SK-N-SH treated with all-trans-retinoic acid at 6 μM for 48 hours (cell line): ENCODE measurements around the gene OR9Q1.

Experiments used
- ATAC-seq: fragments of 200-7000 bp; cut with Tn5 transposase; 3 replicates; pipeline ENCODE4 v1.9.1; 2020; ENCODE audit warnings: mild to moderate bottlenecking, moderate library complexity
- ARNTL ChIP-seq: fragments of 450-650 bp; formaldehyde crosslinking; IDR thresholded peaks from 2 replicates; pipeline ENCODE4 v1.5.0; 2020; ENCODE audit warnings: low read depth, mild to moderate bottlenecking, moderate library complexity, borderline replicate concordance
- BACH2 ChIP-seq: fragments of 250-450 bp; sonication (Bioruptor Pico); IDR thresholded peaks from 2 replicates; pipeline ENCODE4 v1.9.0; 2021; ENCODE audit warnings: mild to moderate bottlenecking, borderline replicate concordance
- CREB5 ChIP-seq: fragments of 250-450 bp; sonication (Bioruptor Pico); IDR thresholded peaks from 2 replicates; pipeline ENCODE4 v1.5.1; 2020; ENCODE audit warnings: low read depth, mild to moderate bottlenecking, moderate library complexity
- CSDC2 ChIP-seq: fragments of 250-450 bp; sonication (Bioruptor Pico); IDR thresholded peaks from 2 replicates; pipeline ENCODE4 v1.5.0; 2020; ENCODE audit warnings: mild to moderate bottlenecking, moderate library complexity
- CSRNP3 ChIP-seq: fragments of 250-450 bp; sonication (Bioruptor Pico); IDR thresholded peaks from 2 replicates; pipeline ENCODE4 v1.5.1; 2021; ENCODE audit warnings: mild to moderate bottlenecking, moderate library complexity
- ESRRG ChIP-seq: fragments of 250-450 bp; sonication (Bioruptor Pico); IDR thresholded peaks from 2 replicates; pipeline ENCODE4 v1.6.1; 2021; ENCODE audit warnings: mild to moderate bottlenecking
- ISL1 ChIP-seq: fragments of 250-450 bp; sonication (Bioruptor Pico); IDR thresholded peaks from 2 replicates; pipeline ENCODE4 v2.1.2; 2022; ENCODE audit warnings: mild to moderate bottlenecking, moderate library complexity
- OSR1 ChIP-seq: fragments of 250-450 bp; sonication (Bioruptor Pico); IDR thresholded peaks from 2 replicates; pipeline ENCODE4 v1.8.0; 2022; ENCODE audit warnings: moderate library complexity, mild to moderate bottlenecking, inconsistent platforms
- PATZ1 ChIP-seq: fragments of 250-450 bp; sonication (Bioruptor Pico); IDR thresholded peaks from 2 replicates; pipeline ENCODE4 v1.8.0; 2020; ENCODE audit warnings: mild to moderate bottlenecking, moderate library complexity, borderline replicate concordance
- POU6F1 ChIP-seq: fragments of 250-450 bp; sonication (Bioruptor Pico); IDR thresholded peaks from 2 replicates; pipeline ENCODE4 v1.8.0; 2021; ENCODE audit warnings: low read depth, mild to moderate bottlenecking, moderate library complexity, borderline replicate concordance
- RARB ChIP-seq: fragments of 250-450 bp; sonication (Bioruptor Pico); IDR thresholded peaks from 2 replicates; pipeline ENCODE4 v1.8.0; 2021; ENCODE audit warnings: mild to moderate bottlenecking, moderate library complexity
- SNAI2 ChIP-seq: fragments of 250-450 bp; sonication (Bioruptor Pico); IDR thresholded peaks from 2 replicates; pipeline ENCODE4 v1.5.0; 2020; ENCODE audit warnings: mild to moderate bottlenecking, moderate library complexity
- TCF4 ChIP-seq: fragments of 250-450 bp; sonication (Bioruptor Pico); IDR thresholded peaks from 2 replicates; pipeline ENCODE4 v1.8.0; 2021; ENCODE audit warnings: mild to moderate bottlenecking, moderate library complexity, borderline replicate concordance
- TOX ChIP-seq: fragments of 250-450 bp; sonication (Bioruptor Pico); IDR thresholded peaks from 2 replicates; pipeline ENCODE4 v1.8.0; 2021; ENCODE audit warnings: mild to moderate bottlenecking, moderate library complexity, borderline replicate concordance
- TSHZ2 ChIP-seq: fragments of 250-450 bp; sonication (Bioruptor Pico); IDR thresholded peaks from 2 replicates; pipeline ENCODE4 v1.5.0; 2020; ENCODE audit warnings: mild to moderate bottlenecking, moderate library complexity
- ZC3H10 ChIP-seq: fragments of 250-450 bp; sonication (Bioruptor Pico); IDR thresholded peaks from 2 replicates; pipeline ENCODE4 v1.5.1; 2021; ENCODE audit warnings: mild to moderate bottlenecking, moderate library complexity
- ZFP3 ChIP-seq: fragments of 250-450 bp; sonication (Bioruptor Pico); IDR thresholded peaks from 2 replicates; pipeline ENCODE4 v1.5.0; 2020; ENCODE audit warnings: mild to moderate bottlenecking, moderate library complexity
- ZFP30 ChIP-seq: fragments of 450-650 bp; formaldehyde crosslinking; IDR thresholded peaks from 2 replicates; pipeline ENCODE4 v1.5.0; 2022; ENCODE audit warnings: mild to moderate bottlenecking, moderate library complexity
- ZNF565 ChIP-seq: fragments of 450-650 bp; formaldehyde crosslinking; conservative IDR thresholded peaks from 2 replicates; pipeline ENCODE4 v1.5.0; 2020; ENCODE audit warnings: low read depth, mild to moderate bottlenecking, moderate library complexity
- ZNF70 ChIP-seq: fragments of 450-650 bp; formaldehyde crosslinking; IDR thresholded peaks from 2 replicates; pipeline ENCODE4 v1.5.0; 2020; ENCODE audit warnings: mild to moderate bottlenecking, moderate library complexity
- ZNF8 ChIP-seq: fragments of 450-650 bp; formaldehyde crosslinking; IDR thresholded peaks from 2 replicates; pipeline ENCODE4 v1.5.0; 2020; ENCODE audit warnings: mild to moderate bottlenecking, moderate library complexity

OR9Q1 gene

GRCh38 chr11:58127350-58127749, 103.7 kb downstream of the OR9Q1 start:
- ATAC-seq, result no peak
- TF ChIP-seq CSDC2 (CRISPR knock-in tag) (no peak), CREB5 (CRISPR knock-in tag) (no peak), BACH2 (CRISPR knock-in tag) (no peak), TOX (CRISPR knock-in tag) (no peak), CSRNP3 (CRISPR knock-in tag) (no peak), ISL1 (CRISPR knock-in tag) (no peak), OSR1 (CRISPR knock-in tag) (no peak), ARNTL (no peak), TCF4 (CRISPR knock-in tag) (no peak), ZNF565 (CRISPR knock-in tag) (no peak), TSHZ2 (no peak)

- ATAC-seq, result no peak
- TF ChIP-seq CREB5 (CRISPR knock-in tag), result no peak
- no peak for TF ChIP-seq ZNF70 (CRISPR knock-in tag)
These were observed 109.8 kb downstream of the OR9Q1 start for GRCh38 chr11:58133309-58134076.

- ATAC-seq, result no peak
- TF ChIP-seq OSR1 (CRISPR knock-in tag), result no peak
- TF ChIP-seq SNAI2 (CRISPR knock-in tag), result no peak
- TF ChIP-seq ZNF565 (CRISPR knock-in tag), result no peak
- TF ChIP-seq CREB5 (CRISPR knock-in tag), result no peak
- no peak for TF ChIP-seq BACH2 (CRISPR knock-in tag)
- no peak for TF ChIP-seq PATZ1 (CRISPR knock-in tag)
- TF ChIP-seq ZNF8, result no peak
- TF ChIP-seq ZFP3 (CRISPR knock-in tag), result no peak
- TF ChIP-seq ARNTL, result no peak
- no peak for TF ChIP-seq ZFP30 (CRISPR knock-in tag)
- TF ChIP-seq POU6F1 (CRISPR knock-in tag), result no peak
- TF ChIP-seq TCF4 (CRISPR knock-in tag), result no peak
- TF ChIP-seq ESRRG (CRISPR knock-in tag), result no peak
- no peak for TF ChIP-seq CSDC2 (CRISPR knock-in tag)
- no peak for TF ChIP-seq ZNF70 (CRISPR knock-in tag)
- no peak for TF ChIP-seq RARB (CRISPR knock-in tag)
- no peak for TF ChIP-seq TSHZ2
- TF ChIP-seq ZC3H10 (CRISPR knock-in tag), result no peak
These were observed 110.5 kb downstream of the OR9Q1 start for GRCh38 chr11:58134151-58134550.
